ENCODE measurements around the gene RNLS. TPM values are rescaled to one million over a fixed set of nuclear protein-coding genes. Genes with fewer than 3 reads are reported as not detected.

RNLS gene
- polyA plus RNA-seq, 1 experiment: 6.1 TPM

DNA sequence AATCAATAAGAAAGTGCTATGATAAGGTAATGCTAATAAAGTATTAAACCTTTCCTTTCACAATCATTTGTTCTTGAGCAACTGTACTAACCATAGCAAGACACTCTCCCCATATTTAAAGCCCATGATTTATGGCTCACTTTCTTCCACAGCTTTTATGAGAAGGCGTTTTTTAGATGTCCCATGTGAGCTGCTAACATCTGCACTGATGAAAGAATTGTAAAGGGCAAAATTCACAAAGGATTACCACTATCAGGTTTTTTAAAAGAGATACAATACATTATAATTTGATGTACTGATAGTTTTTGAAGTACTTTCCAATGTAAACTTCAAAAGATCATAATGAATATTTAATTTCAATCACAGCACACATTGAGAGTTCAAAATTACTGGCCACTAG, 75.7 kb downstream of the RNLS start:
- TF ChIP-seq, protein P1, sequence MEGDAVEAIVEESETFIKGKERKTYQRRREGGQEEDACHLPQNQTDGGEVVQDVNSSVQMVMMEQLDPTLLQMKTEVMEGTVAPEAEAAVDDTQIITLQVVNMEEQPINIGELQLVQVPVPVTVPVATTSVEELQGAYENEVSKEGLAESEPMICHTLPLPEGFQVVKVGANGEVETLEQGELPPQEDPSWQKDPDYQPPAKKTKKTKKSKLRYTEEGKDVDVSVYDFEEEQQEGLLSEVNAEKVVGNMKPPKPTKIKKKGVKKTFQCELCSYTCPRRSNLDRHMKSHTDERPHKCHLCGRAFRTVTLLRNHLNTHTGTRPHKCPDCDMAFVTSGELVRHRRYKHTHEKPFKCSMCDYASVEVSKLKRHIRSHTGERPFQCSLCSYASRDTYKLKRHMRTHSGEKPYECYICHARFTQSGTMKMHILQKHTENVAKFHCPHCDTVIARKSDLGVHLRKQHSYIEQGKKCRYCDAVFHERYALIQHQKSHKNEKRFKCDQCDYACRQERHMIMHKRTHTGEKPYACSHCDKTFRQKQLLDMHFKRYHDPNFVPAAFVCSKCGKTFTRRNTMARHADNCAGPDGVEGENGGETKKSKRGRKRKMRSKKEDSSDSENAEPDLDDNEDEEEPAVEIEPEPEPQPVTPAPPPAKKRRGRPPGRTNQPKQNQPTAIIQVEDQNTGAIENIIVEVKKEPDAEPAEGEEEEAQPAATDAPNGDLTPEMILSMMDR (IDR thresholded peaks at IDR 0.05; ENCODE audit: low read depth, low read length): no peak
- Histone ChIP-seq H3K27me3 (ENCODE audit: control insufficient read depth, insufficient read depth, low read length) (no peaks in the 10 kb centered on the region), H3K4me3 (ENCODE audit: low read depth, low read length) (no peak overlapping the region), H3K27ac (ENCODE audit: low read depth, low read length) (no peak overlapping the region), H3K9me3 (ENCODE audit: control insufficient read depth, insufficient read depth, low read length) (no peaks in the 10 kb centered on the region)
- DNase-seq (ENCODE audit: low read depth, low spot score): no peak
- ChIA-PET POLR2A (no interaction called here), CTCF (interaction anchor here (0.6 to 1.0 kb wide), 2 partner anchors 118 to 648 kb away, joined by 3 read pairs; no protein-coding TSS in a partner anchor)

DNA sequence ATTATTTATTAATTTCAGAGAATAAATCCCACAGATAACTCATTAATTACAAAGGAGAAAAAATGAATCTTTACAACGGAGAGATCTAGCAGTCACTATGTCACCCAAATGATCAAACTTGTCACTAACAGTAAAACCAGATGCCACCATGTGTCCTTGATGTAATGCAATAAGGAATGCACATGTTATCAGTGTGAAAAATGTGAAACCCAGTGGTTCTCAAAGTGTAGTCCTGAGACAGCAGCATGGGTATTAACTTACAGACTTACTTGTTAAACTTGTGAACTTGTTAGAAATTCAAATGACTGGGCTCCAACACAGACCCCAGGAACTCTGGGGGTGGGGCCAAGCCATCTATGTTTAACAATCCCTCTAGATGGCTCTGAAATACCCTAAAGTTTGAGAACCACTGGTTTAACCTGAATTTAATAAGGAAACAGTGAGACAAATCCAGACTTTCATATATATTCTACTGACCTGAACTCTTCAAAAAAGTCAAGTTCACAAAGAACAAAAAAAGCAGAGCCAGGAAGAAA, 77.4 kb downstream of the RNLS start:
- H3K27ac ChIP-seq (ENCODE audit: low read depth, low read length): no peak overlapping the region
- H3K27me3 ChIP-seq (ENCODE audit: control insufficient read depth, insufficient read depth, low read length): no peaks in the 10 kb centered on the region
- POLR2A ChIA-PET: no interaction called here
- DNase-seq (ENCODE audit: low read depth, low spot score): no peak
- H3K4me3 ChIP-seq (ENCODE audit: low read depth, low read length): no peak overlapping the region
- TF ChIP-seq, protein P1 (IDR thresholded peaks at IDR 0.05; ENCODE audit: low read depth, low read length): no peak
- H3K9me3 ChIP-seq (ENCODE audit: control insufficient read depth, insufficient read depth, low read length): no peaks in the 10 kb centered on the region
- CTCF ChIA-PET: no interaction called here

DNA sequence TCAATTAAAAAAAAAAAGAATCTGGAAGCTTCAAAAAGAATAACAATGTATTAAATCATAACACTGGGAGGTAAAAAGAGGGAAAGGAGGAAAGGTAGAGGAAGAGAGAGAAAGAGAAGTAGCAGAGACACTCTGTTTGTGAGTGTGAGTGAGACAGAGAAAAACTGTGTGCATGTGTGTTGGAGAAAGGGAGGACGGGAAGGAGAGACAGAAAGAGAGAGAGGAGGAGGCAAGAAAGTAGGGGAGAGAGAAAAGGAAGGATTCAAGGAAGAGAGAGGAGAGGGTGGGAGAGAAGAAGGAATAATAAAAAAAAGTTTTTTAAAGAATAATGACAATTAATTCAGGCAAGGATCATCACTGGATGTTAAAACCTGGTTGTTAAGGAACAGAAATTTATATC, 77.9 kb downstream of the RNLS start:
- ChIA-PET POLR2A (no interaction called here), CTCF (interaction anchor here (0.6 kb wide), 1 partner anchor 481 kb away, joined by 3 read pairs; no protein-coding TSS in a partner anchor)
- Histone ChIP-seq H3K27ac (ENCODE audit: low read depth, low read length) (no peak overlapping the region), H3K27me3 (ENCODE audit: control insufficient read depth, insufficient read depth, low read length) (no peaks in the 10 kb centered on the region), H3K9me3 (ENCODE audit: control insufficient read depth, insufficient read depth, low read length) (no peaks in the 10 kb centered on the region), H3K4me3 (ENCODE audit: low read depth, low read length) (no peak overlapping the region)
- no peak for DNase-seq (ENCODE audit: low read depth, low spot score)
- TF ChIP-seq, protein P1 (IDR thresholded peaks at IDR 0.05; ENCODE audit: low read depth, low read length): no peak

DNA sequence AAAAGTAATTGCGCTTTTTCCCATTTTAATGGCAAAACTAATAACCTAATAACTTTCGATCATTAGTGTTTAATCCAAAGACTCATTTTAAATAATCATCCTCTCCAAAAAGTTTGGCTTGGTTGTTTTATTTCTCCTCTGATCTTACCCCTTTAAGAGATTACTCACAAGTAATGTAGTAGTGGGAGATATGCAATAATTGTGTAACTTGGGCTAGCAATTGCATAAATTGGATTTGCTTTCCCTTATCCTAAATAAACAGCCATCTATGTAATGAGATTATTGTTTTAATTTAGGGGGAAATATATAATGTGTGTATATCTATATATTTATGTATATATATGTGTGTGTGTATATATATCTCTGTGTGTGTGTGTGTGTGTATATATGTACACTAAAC, 82.5 kb downstream of the RNLS start:
- TF ChIP-seq, protein P1 (IDR thresholded peaks at IDR 0.05; ENCODE audit: low read depth, low read length): no peak
- Histone ChIP-seq H3K9me3 (ENCODE audit: control insufficient read depth, insufficient read depth, low read length) (no peaks in the 10 kb centered on the region), H3K27me3 (ENCODE audit: control insufficient read depth, insufficient read depth, low read length) (no peaks in the 10 kb centered on the region), H3K4me3 (ENCODE audit: low read depth, low read length) (no peak overlapping the region), H3K27ac (ENCODE audit: low read depth, low read length) (no peak overlapping the region)
- CTCF ChIA-PET: no interaction called here
- POLR2A ChIA-PET: no interaction called here
- DNase-seq (ENCODE audit: low read depth, low spot score): no peak

DNA sequence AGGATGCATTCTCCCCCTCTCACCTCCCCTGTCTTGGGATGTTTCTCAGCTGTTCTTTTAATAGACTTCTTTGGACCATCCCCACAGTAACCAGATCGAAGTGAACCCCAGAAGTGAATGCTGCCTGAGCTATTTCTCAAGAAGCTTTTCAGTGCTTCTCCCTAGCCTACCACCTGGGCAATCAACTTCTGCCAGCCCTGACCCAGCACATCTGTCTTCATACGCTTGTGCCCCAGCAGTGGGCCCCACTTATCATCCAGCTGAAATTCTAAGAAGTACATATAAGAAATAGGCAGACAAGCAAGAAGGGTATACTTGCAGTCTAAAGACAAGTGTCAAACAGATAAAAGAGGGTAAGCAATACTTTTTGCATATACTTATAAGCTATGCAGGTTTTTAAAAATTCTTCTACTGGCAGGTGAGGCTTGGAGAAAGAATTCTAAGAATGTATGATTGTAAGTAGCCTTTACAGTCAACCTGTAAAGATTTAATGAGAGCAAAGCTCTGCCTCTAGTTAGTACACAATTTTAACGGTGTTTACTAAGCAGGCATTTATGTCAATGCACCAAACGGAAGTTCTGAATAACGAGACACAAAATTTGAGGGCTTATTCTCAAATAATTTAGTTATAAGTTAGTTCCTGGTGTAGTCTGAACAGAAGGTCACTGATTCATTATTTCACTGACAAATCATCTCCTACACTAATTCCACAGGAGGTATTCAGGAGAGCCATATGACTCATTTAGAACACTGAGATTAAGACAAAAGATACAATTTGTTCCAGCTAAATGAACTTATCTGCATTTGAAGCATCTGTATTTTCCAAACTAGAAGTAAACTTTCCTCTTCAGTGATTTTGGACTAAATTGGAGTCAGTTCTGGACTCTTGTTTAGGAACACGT, 83.3 kb downstream of the RNLS start:
- ChIA-PET CTCF (no interaction called here), POLR2A (no interaction called here)
- Histone ChIP-seq H3K9me3 (ENCODE audit: control insufficient read depth, insufficient read depth, low read length) (no peaks in the 10 kb centered on the region), H3K27me3 (ENCODE audit: control insufficient read depth, insufficient read depth, low read length) (no peaks in the 10 kb centered on the region), H3K4me3 (ENCODE audit: low read depth, low read length) (no peak overlapping the region), H3K27ac (ENCODE audit: low read depth, low read length) (no peak overlapping the region)
- TF ChIP-seq, protein P1 (IDR thresholded peaks at IDR 0.05; ENCODE audit: low read depth, low read length): no peak
- no peak for DNase-seq (ENCODE audit: low read depth, low spot score)
